LHCN-M2 (cell line): ENCODE results near the gene CFAP251. TPM values are rescaled to one million over a fixed set of nuclear protein-coding genes. Genes with fewer than 3 reads are reported as not detected.
"Not testable (repeated sequence)": the region's sequence is repeated elsewhere in the genome, so short reads cannot be mapped to it uniquely, and the experiment has no call there.

Source experiments
- DNase-seq: peaks from one replicate; pipeline ENCODE4 v3.0.0-alpha.2; 2012; ENCODE audit warnings: low read depth
- total RNA-seq: library from RNA; depleted of rRNA; stranded (reverse); fragments of >200 nt; gene quantifications from 2 replicates; pipeline ENCODE4 v1.2.3, GENCODE V29; 2014

CFAP251 gene
- total RNA-seq, 1 experiment from 2014 or later = 2.2 TPM

- no peak for DNase-seq
Observed at GRCh38 chr12:122024132-122024785, 105.9 kb downstream of the CFAP251 start.

GRCh38 chr12:122026706-122027333 lies 108.4 kb downstream of the CFAP251 start:
- no peak for DNase-seq

DNA sequence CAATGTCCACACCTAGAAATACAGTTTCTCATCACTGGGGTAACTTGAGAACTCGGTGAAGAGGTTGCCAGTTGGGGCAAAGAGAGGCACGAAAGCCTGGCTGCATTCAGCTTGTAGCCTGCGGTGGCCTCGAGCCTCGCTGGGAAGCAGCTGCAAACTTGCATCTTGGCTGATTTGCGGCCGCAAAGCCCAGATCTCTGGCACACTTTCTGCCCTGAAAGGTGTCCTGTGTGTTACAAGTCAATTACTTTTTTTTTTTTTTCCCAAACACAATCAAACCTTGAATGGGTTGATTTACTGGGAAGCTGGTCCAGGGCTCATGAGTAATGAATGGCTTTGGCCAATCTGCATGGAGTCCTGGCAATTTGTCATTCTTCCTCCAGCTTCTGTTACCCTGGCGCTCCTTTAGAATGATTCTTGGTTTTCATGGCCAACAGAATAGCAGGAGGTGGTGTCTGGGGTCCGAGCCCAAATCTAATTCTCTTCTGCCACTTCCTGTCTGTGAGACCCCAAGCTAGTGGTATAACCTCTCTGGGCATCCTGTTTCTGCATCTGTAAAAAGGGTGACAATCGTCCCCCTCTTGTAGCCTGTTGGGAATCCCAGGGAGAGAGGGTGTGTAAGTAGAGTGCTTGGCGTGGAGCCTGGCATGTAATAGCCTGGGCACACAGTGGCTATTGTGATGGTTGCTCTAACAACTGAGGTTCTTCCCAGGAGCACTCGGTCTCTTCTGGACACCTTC lies 109.9 kb downstream of the CFAP251 start:
- peak; percentile 38 for DNase-seq

- DNase-seq = no peak
Observed at GRCh38 chr12:122028905-122029560, 110.6 kb downstream of the CFAP251 start.

- no peak for DNase-seq
Observed at GRCh38 chr12:122029620-122030423, 111.4 kb downstream of the CFAP251 start.

DNA sequence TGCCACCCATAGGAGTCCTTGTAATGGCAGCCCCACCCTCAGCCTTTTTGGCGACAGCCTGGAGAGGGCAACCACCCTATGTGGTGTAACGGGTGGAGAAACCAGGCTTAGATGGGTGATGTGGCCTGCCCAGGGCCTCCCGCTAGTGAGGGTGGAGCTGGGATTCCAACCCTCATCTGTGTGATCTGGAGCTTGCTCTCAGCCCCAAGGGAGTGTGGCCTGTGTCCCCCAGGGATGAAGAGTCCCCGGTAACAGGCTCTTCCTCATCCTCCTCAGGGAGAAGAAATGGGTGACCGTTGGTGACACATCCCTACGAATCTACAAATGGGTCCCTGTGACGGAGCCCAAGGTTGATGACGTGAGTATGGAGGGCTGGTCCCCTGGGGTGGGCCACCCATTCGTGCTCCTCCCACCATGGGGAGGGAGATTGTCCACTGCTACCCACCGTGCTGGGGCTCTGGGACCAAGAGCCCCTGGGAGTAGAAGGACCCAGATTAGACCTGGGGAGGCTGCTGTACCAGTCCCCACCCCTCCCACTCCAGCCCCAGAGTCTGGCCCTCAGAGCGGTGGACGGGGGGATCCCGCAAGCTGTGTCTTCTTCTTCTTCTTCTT lies 112.1 kb downstream of the CFAP251 start:
- DNase-seq = no peak

- no peak for DNase-seq
Observed at GRCh38 chr12:122031342-122032216, 113.2 kb downstream of the CFAP251 start.

DNA sequence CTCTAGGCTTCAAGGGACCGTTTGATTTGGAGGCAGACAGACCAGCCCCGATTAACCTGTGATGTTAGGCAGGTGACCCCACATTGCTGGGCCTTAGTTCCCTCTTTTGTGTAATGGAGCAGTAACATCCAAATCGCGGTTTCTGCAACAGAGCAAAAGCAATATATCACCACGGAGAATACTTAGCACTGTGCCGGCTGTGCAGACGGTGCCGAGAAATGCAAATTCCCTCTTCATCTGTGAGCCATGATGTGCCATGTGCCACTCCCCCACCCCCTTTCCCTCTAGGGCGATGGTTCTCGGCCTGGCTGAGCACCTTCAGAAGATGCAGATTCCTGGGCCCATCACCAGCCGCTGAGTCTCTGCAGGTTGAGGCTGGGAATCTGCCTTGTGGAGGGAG lies 114.2 kb downstream of the CFAP251 start:
- DNase-seq = no peak

DNA sequence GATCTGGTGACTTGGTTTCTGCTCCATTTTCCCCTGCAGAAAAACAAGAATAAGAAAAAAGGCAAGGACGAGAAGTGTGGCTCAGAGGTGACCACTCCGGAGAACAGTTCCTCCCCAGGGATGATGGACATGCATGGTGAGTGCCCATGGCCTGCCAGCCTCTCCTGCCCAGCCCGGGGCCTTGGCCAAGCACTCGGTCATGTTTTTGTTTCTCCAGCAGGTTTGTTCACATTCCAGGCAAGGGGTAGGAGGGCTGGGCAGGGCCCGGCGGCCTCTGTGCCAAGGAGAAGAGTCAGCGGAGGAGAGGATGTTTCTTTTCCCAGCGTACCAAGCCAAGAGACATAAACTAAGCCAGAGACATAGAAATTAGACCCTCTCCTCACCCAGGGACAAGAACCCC lies 116.9 kb downstream of the CFAP251 start:
- DNase-seq = no peak

GRCh38 chr12:122036153-122036552 lies 117.8 kb downstream of the CFAP251 start:
- DNase-seq = no peak

GRCh38 chr12:122040579-122041386 lies 122.4 kb downstream of the CFAP251 start:
- DNase-seq = no peak

GRCh38 chr12:122041458-122041857 lies 123.1 kb downstream of the CFAP251 start:
- DNase-seq = not testable (repeated sequence)

DNA sequence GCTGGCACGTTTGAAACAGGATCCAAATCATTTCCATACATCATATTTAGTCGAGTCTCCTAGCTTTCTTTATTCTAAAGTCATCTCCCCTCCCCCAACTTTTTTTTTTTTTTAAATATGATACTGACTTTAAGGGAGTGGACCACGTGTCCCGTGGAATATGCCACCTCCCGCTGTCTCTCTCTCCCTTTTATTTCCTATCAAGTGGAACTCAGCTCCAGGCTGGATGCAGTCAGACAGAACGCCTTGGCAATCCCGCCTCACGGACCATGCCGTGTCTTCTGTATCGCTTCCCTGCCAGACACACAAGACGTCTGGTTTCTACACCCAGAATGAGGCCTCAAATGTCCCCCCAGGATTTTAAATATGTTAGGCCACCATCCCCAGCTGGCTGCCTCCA lies 124.5 kb downstream of the CFAP251 start:
- DNase-seq = no peak

DNA sequence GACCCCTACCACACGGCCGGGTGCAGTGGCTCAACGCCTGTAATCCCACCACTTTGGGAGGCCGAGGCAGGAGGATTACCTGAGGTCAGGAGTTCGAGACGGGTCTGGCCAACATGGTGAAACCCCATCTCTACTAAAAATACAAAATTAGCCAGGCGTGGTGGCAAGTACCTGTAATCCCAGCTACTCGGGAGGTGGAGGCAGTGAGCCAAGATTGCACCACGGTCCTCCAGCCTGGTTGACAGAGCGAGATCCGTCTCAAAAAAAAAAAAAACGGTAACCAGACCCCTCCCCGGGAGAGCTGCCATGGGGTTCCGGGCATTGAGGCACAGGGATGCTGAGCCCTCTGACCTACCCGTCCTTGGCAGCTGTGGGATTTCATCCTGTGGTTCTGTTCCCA lies 125.1 kb downstream of the CFAP251 start:
- no peak for DNase-seq

DNA sequence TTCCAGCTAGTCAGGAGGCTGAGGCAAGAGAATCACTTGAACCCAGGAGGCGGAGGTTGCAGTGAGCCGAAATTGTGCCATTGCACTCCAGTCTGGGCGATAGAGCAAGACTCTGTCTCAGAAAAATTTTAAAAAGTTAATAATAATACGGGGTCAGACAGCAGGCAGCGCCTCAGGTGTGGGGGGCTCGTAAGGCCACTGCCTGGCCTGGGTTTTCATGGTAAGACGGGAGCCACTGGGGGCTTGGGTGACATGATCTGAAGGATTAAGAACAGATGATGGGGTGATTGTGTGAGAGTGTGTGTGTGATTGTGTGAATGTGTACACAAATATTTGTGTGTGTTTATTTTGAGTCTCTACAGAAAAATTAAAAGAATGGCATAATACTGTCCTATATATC lies 126.9 kb downstream of the CFAP251 start:
- no peak for DNase-seq

GRCh38 chr12:122046145-122046544 lies 127.8 kb downstream of the CFAP251 start:
- no peak for DNase-seq

- no peak for DNase-seq
Observed at GRCh38 chr12:122048151-122048550, 129.8 kb downstream of the CFAP251 start.

- DNase-seq = no peak
Observed at GRCh38 chr12:122049827-122050226, 131.4 kb downstream of the CFAP251 start.

GRCh38 chr12:122050706-122051105 lies 132.3 kb downstream of the CFAP251 start:
- DNase-seq = no peak
